ENCODE measurements around the gene RAD51B.

Gene RAD51B

GRCh38 chr14:68523326-68523610 is 703.7 kb downstream of the RAD51B start:
- no peak for DNase-seq (ENCODE audit: insufficient read length, low spot score)
- no peak for TF ChIP-seq CTCF (IDR thresholded peaks at IDR 0.05; ENCODE audit: insufficient read depth, missing control alignments)
- no peak for FAIRE-seq

DNA sequence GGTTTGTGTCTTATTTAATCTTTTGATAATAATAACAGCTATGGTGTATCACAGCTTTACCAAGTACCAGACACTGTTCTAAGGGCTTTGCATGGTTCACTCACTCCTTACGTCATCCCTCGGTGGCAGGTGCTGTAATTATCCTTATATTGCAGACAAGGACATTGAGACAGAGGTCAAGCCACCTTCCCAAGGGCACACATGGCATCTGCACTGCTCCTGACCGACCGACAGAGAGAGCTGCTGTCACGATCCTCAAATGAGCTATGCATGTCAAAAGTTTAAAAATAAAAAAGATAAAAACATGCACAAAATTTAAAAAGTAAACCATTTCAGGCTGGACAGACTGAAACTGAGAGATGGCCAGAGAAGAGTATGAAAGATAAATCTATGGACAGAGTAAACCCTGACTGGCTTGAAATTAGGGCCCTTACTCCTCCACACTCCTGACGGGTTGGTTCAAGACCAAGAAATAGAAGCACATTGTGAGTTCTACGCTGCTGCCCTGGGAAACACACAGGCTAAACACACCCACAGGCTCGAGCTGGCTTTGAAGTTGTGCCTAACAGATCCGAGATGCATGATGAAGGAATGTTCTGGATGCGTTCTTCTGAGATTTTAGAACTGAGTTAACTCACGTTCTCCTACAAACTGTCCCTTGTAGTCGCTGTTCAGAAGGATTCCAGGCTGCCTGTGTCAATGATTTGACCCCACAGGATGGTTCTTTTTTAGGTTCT is 704.6 kb downstream of the RAD51B start:
- no peak for FAIRE-seq
- DNase-seq (ENCODE audit: insufficient read length, low spot score), result no peak
- no peak for TF ChIP-seq CTCF (IDR thresholded peaks at IDR 0.05; ENCODE audit: insufficient read depth, missing control alignments)

DNA sequence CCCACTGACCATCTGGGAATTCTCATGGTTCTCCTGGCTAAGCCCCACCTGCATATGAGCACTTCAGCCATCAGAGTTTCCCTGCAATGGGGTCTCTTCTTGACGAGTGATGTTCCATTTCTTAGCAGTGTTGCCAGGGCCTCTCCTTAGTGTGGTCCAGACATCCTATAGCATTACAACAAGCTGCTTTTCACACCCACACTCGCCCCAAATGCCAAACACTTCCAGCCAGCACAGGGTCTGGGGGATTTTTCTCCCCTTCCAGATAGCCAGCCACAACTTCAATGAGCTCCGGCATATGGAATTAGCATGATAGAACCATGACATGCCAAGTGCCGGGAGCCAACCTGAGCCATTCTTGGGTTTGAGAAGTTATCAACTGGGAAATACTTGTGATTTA is 705.9 kb downstream of the RAD51B start:
- DNase-seq (ENCODE audit: insufficient read length, low spot score), result no peak
- no peak for TF ChIP-seq CTCF (IDR thresholded peaks at IDR 0.05; ENCODE audit: insufficient read depth, missing control alignments)
- no peak for FAIRE-seq

GRCh38 chr14:68526512-68527091 is 707.0 kb downstream of the RAD51B start:
- TF ChIP-seq CTCF (IDR thresholded peaks at IDR 0.05; ENCODE audit: insufficient read depth, missing control alignments), result no peak
- DNase-seq (ENCODE audit: insufficient read length, low spot score) (no peak), FAIRE-seq (no peak)

DNA sequence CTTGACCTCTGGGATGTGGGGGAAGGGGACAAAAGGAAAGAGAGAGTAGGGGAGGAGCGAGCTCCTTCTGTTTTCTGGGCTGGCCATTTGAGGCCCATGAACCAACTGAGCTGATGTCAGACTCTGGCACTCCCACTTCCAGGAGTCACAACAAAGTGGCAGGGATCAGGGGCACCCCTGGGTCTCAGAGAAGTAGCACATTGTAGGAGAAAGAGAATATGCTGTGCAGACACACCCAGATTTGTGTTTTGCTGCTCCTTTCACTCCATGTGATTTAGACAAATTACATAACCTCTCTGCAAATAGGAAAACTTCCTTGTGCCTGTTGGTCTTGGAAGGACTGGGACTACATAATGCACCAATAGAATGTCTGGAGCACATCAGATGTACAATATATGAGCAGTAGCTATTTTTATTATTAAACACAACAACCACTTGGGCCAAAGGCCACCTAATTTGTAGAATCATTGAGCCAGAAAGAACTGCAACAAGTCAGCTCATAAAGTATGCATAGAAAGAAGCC is 707.8 kb downstream of the RAD51B start:
- DNase-seq (ENCODE audit: insufficient read length, low spot score), result no peak
- TF ChIP-seq CTCF (IDR thresholded peaks at IDR 0.05; ENCODE audit: insufficient read depth, missing control alignments), result no peak
- FAIRE-seq, result no peak

GRCh38 chr14:68528040-68528687 is 708.6 kb downstream of the RAD51B start:
- no peak for TF ChIP-seq CTCF (IDR thresholded peaks at IDR 0.05; ENCODE audit: insufficient read depth, missing control alignments)
- DNase-seq (ENCODE audit: insufficient read length, low spot score) (no peak), FAIRE-seq (no peak)

DNA sequence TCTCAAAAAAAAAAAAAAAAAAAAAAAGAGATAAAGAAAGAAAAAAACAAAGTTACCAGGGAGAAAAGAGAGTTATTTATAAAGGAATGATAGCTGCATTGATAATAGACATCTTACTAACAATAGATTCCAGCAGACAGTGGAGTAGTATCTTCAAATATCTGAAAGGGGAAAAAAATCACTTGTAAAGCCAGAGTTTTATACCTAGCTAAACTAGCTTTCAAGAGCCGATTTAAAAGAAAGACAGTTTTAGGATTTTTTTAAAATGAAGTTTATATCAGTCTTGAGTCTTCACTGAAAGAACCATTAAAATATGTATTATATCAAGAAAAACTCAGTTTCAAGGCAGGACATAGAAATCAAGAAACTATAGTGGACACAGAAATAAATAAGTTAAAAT is 710.9 kb downstream of the RAD51B start:
- no peak for DNase-seq (ENCODE audit: insufficient read length, low spot score)
- TF ChIP-seq CTCF (IDR thresholded peaks at IDR 0.05; ENCODE audit: insufficient read depth, missing control alignments), result no peak
- no peak for FAIRE-seq
